ENCODE measurements around the gene CBX1. TPM values are rescaled to one million over a fixed set of nuclear protein-coding genes. Genes with fewer than 3 reads are reported as not detected.

CBX1 gene
- polyA plus RNA-seq, 1 donor (not counting 4 experiments of a cell fraction or from before 2014, with no cell fraction given) = 42.3 TPM

- TF ChIP-seq EZH2 (IDR thresholded peaks at IDR 0.05; ENCODE audit: low read length) = no peak
- TF ChIP-seq CTCF (optimal IDR thresholded peaks at IDR 0.05 in 1 of 3, IDR thresholded peaks at IDR 0.05 in 1 of 3, conservative IDR thresholded peaks at IDR 0.05 in 1 of 3; ENCODE audit: extremely low read depth in 1 of 3, insufficient read depth in 2 of 3, low read length in 3 of 3) = peak in 1 of 3 experiments; percentile 20
- H3K4me3 ChIP-seq (ENCODE audit: control insufficient read depth in 2 of 3, extremely low read depth in 1 of 3, insufficient read depth in 2 of 3, low read depth in 1 of 3, low read length in 3 of 3) = peak overlapping the region; percentile 69 to 86 (median 72)
- peaks cover 73% of the 10 kb centered on the region for H3K79me2 ChIP-seq (ENCODE audit: control insufficient read depth, insufficient read depth, low read length)
- DNase-seq (ENCODE audit: low read depth, low spot score) (no peak), FAIRE-seq (peak; percentile 13)
- peak overlapping the region; percentile 93 for H3K27ac ChIP-seq (ENCODE audit: control insufficient read depth, insufficient read depth, low read length)
- H3K9me3 ChIP-seq (ENCODE audit: control insufficient read depth, low read depth, low read length) = no peaks in the 10 kb centered on the region
- peak overlapping the region; percentile 67 for H3K4me2 ChIP-seq (ENCODE audit: control insufficient read depth, extremely low read depth, insufficient read depth, low read depth, low read length)
- peaks cover 11 to 41% of the 10 kb centered on the region in 2 experiments for H3K36me3 ChIP-seq (ENCODE audit: control insufficient read depth in 2 of 2, extremely low read depth in 1 of 2, insufficient read depth in 2 of 2, low read length in 2 of 2)
- dilution Hi-C loops (cut with MboI; ENCODE audit: extremely low pct_ligation_motif_present, low sequenced_read_pairs) = no loop called here
- peaks cover 16% of the 10 kb centered on the region for H4K20me1 ChIP-seq (ENCODE audit: control insufficient read depth, extremely low read depth, insufficient read depth, low read length)
- H2AFZ ChIP-seq (ENCODE audit: control insufficient read depth, low read length) = no peak overlapping the region
- no peaks in the 10 kb centered on the region for H3K27me3 ChIP-seq (ENCODE audit: control insufficient read depth, extremely low read depth, insufficient read depth, low read length)
- peak overlapping the region; percentile 86 for H3K9ac ChIP-seq (ENCODE audit: control insufficient read depth, extremely low read depth, insufficient read depth, low read length)
- H3K4me1 ChIP-seq (ENCODE audit: control insufficient read depth, extremely low read depth, insufficient read depth, low read length) = peaks cover 67% of the 10 kb centered on the region
- no peaks in the 10 kb centered on the region for H3K9me1 ChIP-seq (ENCODE audit: control insufficient read depth, extremely low read depth, insufficient read depth, low read length)
Measured at GRCh38 chr17:48051706-48052486, 49.4 kb downstream of the CBX1 start.

GRCh38 chr17:48051283-48051682, 50.0 kb downstream of the CBX1 start:
- Histone ChIP-seq H3K4me3 (ENCODE audit: control insufficient read depth in 2 of 3, extremely low read depth in 1 of 3, insufficient read depth in 2 of 3, low read depth in 1 of 3, low read length in 3 of 3) (peak overlapping the region; percentile 69 to 86 (median 72)), H3K9me1 (ENCODE audit: control insufficient read depth, extremely low read depth, insufficient read depth, low read length) (no peaks in the 10 kb centered on the region), H3K4me2 (ENCODE audit: control insufficient read depth, extremely low read depth, insufficient read depth, low read depth, low read length) (peak overlapping the region; percentile 67), H3K27ac (ENCODE audit: control insufficient read depth, insufficient read depth, low read length) (peak overlapping the region; percentile 93), H2AFZ (ENCODE audit: control insufficient read depth, low read length) (no peak overlapping the region), H3K79me2 (ENCODE audit: control insufficient read depth, insufficient read depth, low read length) (peaks cover 67% of the 10 kb centered on the region), H3K4me1 (ENCODE audit: control insufficient read depth, extremely low read depth, insufficient read depth, low read length) (peaks cover 71% of the 10 kb centered on the region), H3K9me3 (ENCODE audit: control insufficient read depth, low read depth, low read length) (no peaks in the 10 kb centered on the region), H4K20me1 (ENCODE audit: control insufficient read depth, extremely low read depth, insufficient read depth, low read length) (peaks cover 16% of the 10 kb centered on the region), H3K27me3 (ENCODE audit: control insufficient read depth, extremely low read depth, insufficient read depth, low read length) (no peaks in the 10 kb centered on the region), H3K36me3 (ENCODE audit: control insufficient read depth in 2 of 2, extremely low read depth in 1 of 2, insufficient read depth in 2 of 2, low read length in 2 of 2) (peaks cover 5 to 35% of the 10 kb centered on the region in 2 experiments), H3K9ac (ENCODE audit: control insufficient read depth, extremely low read depth, insufficient read depth, low read length) (peak overlapping the region; percentile 86)
- dilution Hi-C loops (cut with MboI; ENCODE audit: extremely low pct_ligation_motif_present, low sequenced_read_pairs) = no loop called here
- DNase-seq (ENCODE audit: low read depth, low spot score) (no peak), FAIRE-seq (no peak)
- TF ChIP-seq EZH2 (IDR thresholded peaks at IDR 0.05; ENCODE audit: low read length) = no peak
- TF ChIP-seq CTCF (optimal IDR thresholded peaks at IDR 0.05 in 1 of 3, IDR thresholded peaks at IDR 0.05 in 1 of 3, conservative IDR thresholded peaks at IDR 0.05 in 1 of 3; ENCODE audit: extremely low read depth in 1 of 3, insufficient read depth in 2 of 3, low read length in 3 of 3) = no peak
